HG03439 (cell line): ENCODE data around the gene TRPM3.
"Not testable (repeated sequence)": the region's sequence is repeated elsewhere in the genome, so short reads cannot be mapped to it uniquely, and the experiment has no call there.

Source experiments
- ATAC-seq: cut with Tn5 transposase; IDR thresholded peaks from one replicate; pipeline ENCODE4 v1.9.1; 2021; ENCODE audit warnings: mild to moderate bottlenecking, moderate library complexity; ENCODE audit not compliant: unreplicated experiment

The TRPM3 gene

GRCh38 chr9:71001780-71002386 is 119.5 kb downstream of the TRPM3 start:
- no peak for ATAC-seq

- no peak for ATAC-seq
These were observed 122.5 kb downstream of the TRPM3 start for GRCh38 chr9:70998962-70999361.

- no peak for ATAC-seq
These were observed 125.9 kb downstream of the TRPM3 start for GRCh38 chr9:70995511-70995910.

- no peak for ATAC-seq
These were observed 126.8 kb downstream of the TRPM3 start for GRCh38 chr9:70994582-70994981.

GRCh38 chr9:70988551-70988950 is 132.9 kb downstream of the TRPM3 start:
- no peak for ATAC-seq

GRCh38 chr9:70987986-70988385 is 133.4 kb downstream of the TRPM3 start:
- no peak for ATAC-seq

GRCh38 chr9:70986984-70987383 is 134.4 kb downstream of the TRPM3 start:
- ATAC-seq: no peak

GRCh38 chr9:70983723-70984295 is 137.6 kb downstream of the TRPM3 start:
- no peak for ATAC-seq

- ATAC-seq: no peak
These were observed 140.1 kb downstream of the TRPM3 start for GRCh38 chr9:70981312-70981711.

- no peak for ATAC-seq
These were observed 141.5 kb downstream of the TRPM3 start for GRCh38 chr9:70979966-70980365.

GRCh38 chr9:70978085-70978484 is 143.3 kb downstream of the TRPM3 start:
- ATAC-seq: no peak

- no peak for ATAC-seq
These were observed 145.6 kb downstream of the TRPM3 start for GRCh38 chr9:70975821-70976220.

GRCh38 chr9:70971723-70972122 is 149.7 kb downstream of the TRPM3 start:
- no peak for ATAC-seq

- ATAC-seq: not testable (repeated sequence)
These were observed 155.0 kb downstream of the TRPM3 start for GRCh38 chr9:70966380-70966779.

- ATAC-seq: no peak
These were observed 156.6 kb downstream of the TRPM3 start for GRCh38 chr9:70964861-70965260.

GRCh38 chr9:70963554-70963953 is 157.9 kb downstream of the TRPM3 start:
- ATAC-seq: no peak

- no peak for ATAC-seq
These were observed 158.5 kb downstream of the TRPM3 start for GRCh38 chr9:70962761-70963440.

- no peak for ATAC-seq
These were observed 162.1 kb downstream of the TRPM3 start for GRCh38 chr9:70959366-70959765.

- ATAC-seq: no peak
These were observed 166.8 kb downstream of the TRPM3 start for GRCh38 chr9:70954596-70955143.

- ATAC-seq: no peak
These were observed 167.3 kb downstream of the TRPM3 start for GRCh38 chr9:70954126-70954525.

- no peak for ATAC-seq
These were observed 169.4 kb downstream of the TRPM3 start for GRCh38 chr9:70951749-70952727.
